IPS DF 4.7 (cell line): ENCODE measurements around the gene TEX44.
"Not testable (repeated sequence)": the region's sequence is repeated elsewhere in the genome, so short reads cannot be mapped to it uniquely, and the experiment has no call there.

Source experiments
- DNase-seq: peaks from one replicate; pipeline ENCODE4 v3.0.0-alpha.2; 2013; ENCODE audit warnings: low spot score; ENCODE audit errors: extremely low read depth

TEX44 gene

DNA sequence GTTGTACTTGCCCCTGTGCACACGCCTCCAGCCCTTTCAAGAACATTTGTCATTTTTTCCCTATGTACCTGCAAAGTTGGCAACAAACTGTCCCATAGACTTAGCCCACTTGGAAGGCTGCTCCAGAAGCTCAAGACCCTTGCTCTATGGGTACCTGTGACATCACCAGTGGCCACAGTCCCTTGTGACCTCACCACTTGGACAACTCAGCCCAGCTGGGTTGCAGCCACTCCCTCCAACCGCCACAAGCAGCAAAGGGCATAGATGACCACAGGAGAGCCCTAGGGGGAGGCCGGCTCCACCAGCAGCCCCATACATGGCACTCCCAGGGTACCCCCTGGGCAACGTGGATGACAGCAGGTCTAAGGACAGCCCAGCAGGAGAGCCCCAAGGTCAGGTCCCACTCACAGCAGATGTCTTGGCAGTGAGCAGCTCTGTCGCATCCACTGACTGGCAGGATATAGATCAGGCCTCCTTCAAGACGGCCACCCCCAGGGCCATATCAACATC lies at the start of gene TEX44:
Gene TEX44, plus strand, starts transcription at position 229 of the 510 bp plus-strand sequence. Its CDS starts 88 bp downstream, at position 317.
- DNase-seq: no peak

GRCh38 chr2:231545105-231545902 lies 47.4 kb upstream of the TEX44 start:
- no peak for DNase-seq

DNA sequence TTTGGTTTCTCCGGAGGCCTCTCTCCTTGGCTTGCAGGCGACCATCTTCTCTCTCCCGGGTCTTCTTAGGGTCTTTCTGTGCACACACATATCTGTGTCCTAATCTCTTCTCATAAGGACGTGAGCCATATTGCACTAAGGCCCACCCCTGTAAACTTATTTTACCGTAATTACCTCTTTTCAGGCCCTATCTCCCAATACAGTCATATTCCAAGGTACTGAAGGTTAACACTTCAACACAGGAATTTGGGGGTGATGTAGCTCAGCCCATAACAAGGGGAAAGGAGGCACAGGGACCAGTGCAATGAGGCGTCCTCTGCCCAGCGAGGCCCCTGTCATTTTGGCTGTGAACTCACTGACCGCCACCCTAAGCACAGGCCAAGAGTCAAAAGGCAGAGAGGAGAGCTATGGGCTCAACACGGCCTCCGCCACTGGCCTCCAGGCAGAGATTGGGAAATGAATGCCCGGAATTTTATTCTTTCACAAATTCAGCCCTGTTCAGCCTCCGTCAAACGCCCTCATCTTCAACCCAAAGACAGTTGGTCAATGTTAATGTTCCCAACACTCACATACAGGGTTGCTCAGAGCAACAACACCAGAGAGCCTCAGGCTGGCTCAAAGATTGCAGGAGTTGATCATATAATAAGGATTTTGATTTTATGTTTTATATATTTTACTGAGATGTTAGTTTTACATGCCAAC lies 46.5 kb upstream of the TEX44 start:
- DNase-seq: no peak

DNA sequence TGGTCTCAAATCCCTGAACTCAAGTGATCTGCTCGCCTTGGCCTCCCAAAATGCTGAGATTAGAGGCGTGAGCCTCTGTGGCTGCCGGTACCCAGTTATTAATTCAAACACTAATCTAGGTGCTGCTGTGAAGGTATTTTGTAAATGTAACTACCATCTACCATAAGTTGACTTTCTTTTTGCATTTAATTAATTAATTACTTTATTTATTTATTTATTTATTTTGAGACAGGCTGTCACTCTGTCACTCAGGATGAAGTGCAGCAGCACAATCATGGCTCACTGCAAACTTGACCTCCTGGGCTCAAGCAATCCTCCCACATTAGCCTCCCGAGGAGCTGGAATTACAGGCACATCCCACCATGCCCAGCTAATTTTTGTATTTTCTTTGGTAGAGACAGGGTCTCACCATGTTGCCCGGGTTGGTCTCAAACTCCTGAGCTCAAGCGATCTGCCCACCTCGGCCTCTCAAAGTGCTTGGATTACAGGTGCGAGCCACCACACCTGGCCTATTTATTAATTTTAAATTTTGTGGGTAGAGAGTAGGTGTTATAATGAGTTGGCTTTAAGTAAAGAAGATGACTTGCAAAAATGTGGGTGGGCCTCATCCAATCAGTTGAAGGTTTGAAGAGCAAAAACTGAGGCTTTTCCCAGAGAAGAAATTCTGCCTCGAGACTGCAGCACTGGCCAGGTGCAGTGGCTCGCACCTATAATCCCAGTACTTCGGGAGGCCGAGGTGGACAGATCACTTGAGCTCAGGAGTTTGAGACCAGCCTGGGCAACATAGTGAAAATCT lies 45.2 kb upstream of the TEX44 start:
- DNase-seq: no peak

GRCh38 chr2:231548752-231549151 lies 43.9 kb upstream of the TEX44 start:
- no peak for DNase-seq

GRCh38 chr2:231549446-231550239 lies 43.0 kb upstream of the TEX44 start:
- no peak for DNase-seq

- no peak for DNase-seq
These were observed 39.9 kb upstream of the TEX44 start for GRCh38 chr2:231552752-231553151.

- DNase-seq: no peak
These were observed 38.3 kb upstream of the TEX44 start for GRCh38 chr2:231554327-231554726.

GRCh38 chr2:231554748-231555545 lies 37.7 kb upstream of the TEX44 start:
- DNase-seq: no peak

DNA sequence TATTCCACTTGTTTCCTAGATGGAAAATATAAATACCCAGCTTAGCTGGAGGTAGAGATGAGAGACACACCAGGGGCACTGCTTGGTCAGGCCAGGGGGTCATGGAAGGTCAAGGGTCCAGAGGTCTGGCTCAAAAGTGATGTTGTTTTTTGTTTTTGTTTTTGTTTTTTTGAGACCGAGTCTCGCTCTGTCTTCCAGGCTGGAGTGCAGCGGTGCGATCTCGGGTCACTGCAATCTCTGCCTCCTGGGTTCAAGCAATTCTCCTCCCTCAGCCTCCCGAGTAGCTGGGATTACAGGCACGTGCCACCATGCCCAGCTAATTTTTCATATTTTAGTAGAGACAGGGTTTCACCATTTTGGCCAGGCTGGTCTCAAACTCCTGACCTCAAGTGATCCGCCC lies 36.2 kb upstream of the TEX44 start:
- not testable (repeated sequence) for DNase-seq

- no peak for DNase-seq
These were observed 35.7 kb upstream of the TEX44 start for GRCh38 chr2:231556981-231557380.

DNA sequence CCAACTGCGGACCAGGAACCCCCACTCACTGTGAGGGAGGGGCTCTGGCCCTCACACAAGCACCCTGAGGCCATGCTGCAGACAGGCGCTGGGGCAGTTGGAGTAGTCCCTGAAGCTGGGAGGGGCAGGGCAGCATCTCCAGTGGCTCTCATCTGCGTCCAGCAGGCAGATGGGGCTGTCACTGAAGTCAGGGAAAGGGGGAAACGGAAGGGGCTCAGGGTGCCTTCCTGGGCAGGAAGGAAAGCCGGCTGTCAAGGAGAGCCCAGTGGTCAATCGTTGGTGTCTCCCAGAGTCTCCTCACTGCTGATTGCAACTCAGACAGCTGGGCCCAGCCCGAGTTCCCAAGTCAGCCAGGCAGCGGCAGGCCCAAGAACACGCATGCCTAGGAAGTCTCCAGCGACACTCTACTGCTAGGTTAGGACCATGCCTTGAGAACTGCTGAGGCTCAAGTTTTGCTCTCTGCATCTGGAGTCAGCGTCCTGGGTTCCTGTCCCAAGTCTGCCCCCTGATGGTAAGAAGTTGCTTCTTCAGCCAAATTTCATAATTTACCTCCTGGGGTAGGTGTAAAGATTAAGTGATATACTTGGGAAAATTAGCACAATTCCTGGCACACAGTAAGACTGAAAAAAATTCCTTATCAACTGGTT lies 35.0 kb upstream of the TEX44 start:
- peak; percentile 74 for DNase-seq

DNA sequence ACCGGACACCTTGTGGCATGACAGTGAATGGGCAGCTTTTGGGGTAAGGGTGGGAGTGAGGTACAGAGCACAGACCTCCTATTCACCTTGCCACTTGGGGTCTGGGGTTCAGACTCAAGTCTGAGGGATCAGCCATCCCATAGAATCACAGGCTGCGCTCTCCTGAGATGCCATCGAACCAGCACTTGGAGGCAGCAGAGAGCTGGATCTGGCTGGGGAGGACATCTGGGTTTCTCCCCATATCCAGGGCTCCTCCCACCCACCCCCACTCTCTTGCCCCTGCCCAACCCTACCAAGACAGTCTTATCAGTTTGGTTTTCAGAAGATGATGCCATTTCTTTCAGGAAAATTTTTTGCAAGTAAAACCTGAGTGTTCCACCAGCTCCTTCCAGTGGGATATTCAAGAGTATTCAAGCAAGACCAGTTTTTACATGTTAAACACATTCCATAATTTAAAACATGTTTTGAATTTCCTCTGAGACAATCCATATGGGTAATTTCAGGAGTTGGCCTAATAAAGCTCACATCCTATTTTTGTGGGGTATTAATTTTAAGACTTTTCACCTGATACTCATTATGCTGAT lies 29.2 kb upstream of the TEX44 start:
- peak; percentile 85 for DNase-seq

DNA sequence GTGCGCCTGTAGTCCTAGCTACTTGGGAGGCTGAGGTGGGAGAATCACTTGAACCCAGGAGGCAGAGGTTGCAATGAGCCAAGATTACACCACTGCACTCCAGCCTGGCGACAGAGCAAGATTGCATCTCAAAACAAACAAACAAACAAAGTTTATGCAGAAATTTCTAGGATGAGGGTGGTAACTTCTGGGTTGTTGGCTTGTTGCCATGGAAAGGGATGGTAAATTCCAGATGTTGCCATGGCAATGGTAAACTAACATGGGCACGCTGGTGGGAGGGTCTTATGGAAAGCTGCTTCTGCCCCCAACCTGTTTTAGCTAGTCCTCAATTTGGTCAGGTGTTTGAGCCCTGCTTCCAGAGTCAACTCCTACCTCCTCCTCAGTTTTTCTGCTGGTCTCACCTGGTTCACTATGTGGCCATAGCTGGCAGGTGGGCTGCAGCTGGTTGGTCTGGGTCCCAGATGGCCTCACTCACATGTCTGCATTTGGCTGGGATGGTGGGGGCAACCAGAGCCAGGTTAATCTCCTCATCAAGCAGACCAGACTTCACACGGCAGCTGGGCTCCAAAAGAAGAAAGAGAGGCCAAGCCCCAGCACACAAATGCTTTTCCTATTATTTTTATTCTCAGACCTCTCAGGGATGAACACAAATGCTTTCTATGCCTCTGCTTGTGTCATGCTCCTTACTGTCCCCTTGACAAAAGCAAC lies 26.6 kb upstream of the TEX44 start:
- DNase-seq: no peak

- DNase-seq: no peak
These were observed 25.5 kb upstream of the TEX44 start for GRCh38 chr2:231567159-231567558.

DNA sequence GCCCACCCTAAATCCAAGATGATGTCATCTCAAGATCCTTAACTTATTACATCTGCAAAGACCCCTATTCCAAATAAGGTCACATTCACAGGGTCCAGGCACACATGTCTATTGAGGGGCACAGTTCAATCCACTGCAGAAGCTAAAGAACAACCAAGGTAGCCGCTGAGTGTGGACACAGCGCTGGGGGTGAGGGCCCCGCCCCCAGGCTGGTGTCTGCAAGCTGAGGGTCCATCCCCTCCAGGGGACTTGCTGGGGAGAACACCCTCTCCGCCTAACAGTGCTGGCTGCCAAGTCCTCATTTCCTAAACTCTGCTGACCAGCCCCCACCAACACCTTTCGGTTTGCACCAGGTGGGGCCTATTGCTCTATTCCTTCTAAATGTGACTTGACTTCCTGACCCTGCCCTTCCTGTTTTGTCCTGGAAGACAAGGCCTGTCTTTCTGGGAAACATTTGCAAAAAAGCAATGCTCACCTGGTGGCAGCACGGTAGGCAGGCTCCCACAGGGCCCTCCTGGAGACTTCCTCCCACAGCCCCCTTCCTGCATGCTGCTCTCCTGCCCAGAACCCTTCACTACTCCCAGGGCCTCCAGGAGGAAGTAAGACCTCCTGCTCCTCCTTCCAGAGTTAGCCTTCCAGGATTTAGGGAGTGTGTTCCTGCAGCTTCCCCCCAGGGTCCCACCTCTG lies 24.4 kb upstream of the TEX44 start:
- no peak for DNase-seq

GRCh38 chr2:231568785-231569435 lies 23.8 kb upstream of the TEX44 start:
- DNase-seq: no peak
